Epidermal melanocyte (primary cell): ENCODE results near the gene PKNOX2.
A peak's percentile ranks its signal among the peaks of the same experiment; 100 is the strongest.

Experiments used
- DNase-seq: peaks from one replicate; pipeline ENCODE4 v3.0.0; 2011; ENCODE audit warnings: low spot score; ENCODE audit not compliant: insufficient read length

PKNOX2 gene

GRCh38 chr11:125258291-125259032 lies 93.9 kb downstream of the PKNOX2 start:
- DNase-seq, result no peak

- DNase-seq, result no peak
Observed at GRCh38 chr11:125261588-125261987, 97.0 kb downstream of the PKNOX2 start.

GRCh38 chr11:125262194-125262829 lies 97.8 kb downstream of the PKNOX2 start:
- no peak for DNase-seq

GRCh38 chr11:125262830-125263218 lies 98.3 kb downstream of the PKNOX2 start:
- no peak for DNase-seq

GRCh38 chr11:125263268-125263790 lies 98.8 kb downstream of the PKNOX2 start:
- DNase-seq, result peak; percentile 83

GRCh38 chr11:125264100-125265022 lies 99.8 kb downstream of the PKNOX2 start:
- DNase-seq, result no peak

- DNase-seq, result no peak
Observed at GRCh38 chr11:125267548-125267947, 103.0 kb downstream of the PKNOX2 start.

- DNase-seq, result no peak
Observed at GRCh38 chr11:125268611-125269010, 104.1 kb downstream of the PKNOX2 start.

GRCh38 chr11:125270106-125270505 lies 105.6 kb downstream of the PKNOX2 start:
- no peak for DNase-seq

- DNase-seq, result no peak
Observed at GRCh38 chr11:125270711-125271110, 106.2 kb downstream of the PKNOX2 start.

- DNase-seq, result no peak
Observed at GRCh38 chr11:125271483-125272091, 107.0 kb downstream of the PKNOX2 start.

GRCh38 chr11:125272092-125272491 lies 107.5 kb downstream of the PKNOX2 start:
- no peak for DNase-seq

GRCh38 chr11:125272821-125273220 lies 108.3 kb downstream of the PKNOX2 start:
- DNase-seq, result no peak

- DNase-seq, result no peak
Observed at GRCh38 chr11:125273519-125274000, 109.0 kb downstream of the PKNOX2 start.

- no peak for DNase-seq
Observed at GRCh38 chr11:125274309-125274708, 109.8 kb downstream of the PKNOX2 start.

GRCh38 chr11:125274774-125275173 lies 110.2 kb downstream of the PKNOX2 start:
- no peak for DNase-seq

GRCh38 chr11:125275905-125276618 lies 111.5 kb downstream of the PKNOX2 start:
- DNase-seq, result no peak

GRCh38 chr11:125276619-125276976 lies 112.0 kb downstream of the PKNOX2 start:
- no peak for DNase-seq

- no peak for DNase-seq
Observed at GRCh38 chr11:125279676-125280418, 115.3 kb downstream of the PKNOX2 start.

- DNase-seq, result no peak
Observed at GRCh38 chr11:125280646-125281045, 116.1 kb downstream of the PKNOX2 start.
